Left lobe of liver (tissue), 2 donors: ENCODE data around the gene TNS1. TPM values are rescaled to one million over a fixed set of nuclear protein-coding genes. Genes with fewer than 3 reads are reported as not detected.

Source experiments
- ATAC-seq: fragments of 200-7000 bp; cut with Tn5 transposase; one replicate; pipeline ENCODE4 v1.9.1; 2020; ENCODE audit warnings: mild to moderate bottlenecking, moderate library complexity
- DNase-seq: peaks from one replicate; pipeline ENCODE4 v3.0.0-alpha.2; 2020; ENCODE audit warnings: low spot score
- total RNA-seq: library from RNA; stranded (reverse); gene quantifications from one replicate; pipeline ENCODE4 v1.2.1, GENCODE V29; 2021
- donor health status: DM: no; HTN: no; CAD: no; lungs with moderate emphysema.
- donor health status: DM: no; HTN: yes; CAD: no.

The TNS1 gene
- total RNA-seq, 1 donor from 2014 or later = 102 TPM

DNA sequence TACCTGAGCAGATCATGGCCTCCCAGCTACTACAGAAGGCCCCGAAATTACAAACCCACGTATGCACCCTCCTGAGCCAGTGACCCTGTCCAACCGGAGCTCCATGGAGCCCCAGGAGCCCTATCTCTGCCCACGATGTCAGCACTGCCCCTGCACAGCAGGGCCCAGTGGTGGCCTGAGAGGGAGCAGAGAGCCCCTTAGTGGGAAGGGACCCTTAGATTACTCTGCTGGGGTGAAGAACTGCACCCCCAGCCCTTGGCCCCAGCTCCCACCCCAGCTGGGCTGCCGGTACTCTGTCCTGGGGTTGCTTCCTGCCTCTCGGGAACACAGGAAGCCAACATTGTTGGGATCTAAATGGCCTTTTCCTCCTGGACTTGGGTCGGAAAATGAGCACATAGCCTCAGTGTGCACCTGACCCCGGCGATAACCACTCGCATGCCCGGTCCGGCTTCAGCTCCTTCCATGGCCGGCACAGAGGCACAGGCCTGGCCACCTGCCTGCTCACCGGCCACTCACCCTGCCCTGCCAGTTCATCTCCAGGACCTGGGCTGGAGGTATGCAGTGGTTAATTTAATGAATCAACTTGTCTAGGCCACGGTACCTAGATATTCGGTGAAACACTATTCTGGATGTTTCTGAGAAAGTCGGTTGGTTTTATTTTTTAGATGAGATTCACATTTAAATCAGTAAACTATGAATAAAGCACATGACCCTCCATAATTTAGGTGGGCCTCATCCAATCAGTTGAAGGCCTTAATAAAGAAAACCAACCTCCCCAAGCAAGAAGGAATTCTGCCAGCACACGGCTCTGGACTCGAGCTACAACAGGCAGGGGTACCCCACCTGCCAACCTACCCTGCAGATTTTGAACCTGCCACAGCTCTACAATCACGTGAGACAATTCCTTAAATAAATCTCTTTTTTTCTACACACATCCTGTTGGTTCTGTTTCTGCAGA lies 19.2 kb downstream of the TNS1 start:
- no peak for DNase-seq
- no peak for ATAC-seq

- DNase-seq = no peak
- ATAC-seq = no peak
These were observed 20.8 kb downstream of the TNS1 start for GRCh38 chr2:217981971-217982370.

GRCh38 chr2:217981084-217981730 lies 21.6 kb downstream of the TNS1 start:
- ATAC-seq = no peak
- DNase-seq = no peak

DNA sequence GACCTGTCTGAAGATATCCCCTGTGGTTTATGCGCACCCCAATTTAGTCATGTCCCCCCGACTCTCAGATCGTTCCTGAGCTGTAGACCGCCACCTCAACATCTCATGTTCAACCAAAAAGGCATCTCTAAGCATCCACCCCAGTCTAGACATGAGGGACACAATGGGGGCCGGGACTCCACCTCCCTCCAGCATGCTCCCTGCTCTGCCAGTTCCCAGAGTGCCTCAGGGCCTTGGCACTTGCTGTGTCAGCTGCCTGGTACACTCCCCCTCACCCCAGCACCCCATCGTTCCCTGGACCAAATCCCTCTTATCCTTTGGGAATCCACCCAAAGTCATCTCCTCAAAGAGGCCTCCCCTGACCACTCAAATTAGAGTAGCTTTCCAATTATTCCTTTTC lies 22.2 kb downstream of the TNS1 start:
- no peak for DNase-seq
- no peak for ATAC-seq

DNA sequence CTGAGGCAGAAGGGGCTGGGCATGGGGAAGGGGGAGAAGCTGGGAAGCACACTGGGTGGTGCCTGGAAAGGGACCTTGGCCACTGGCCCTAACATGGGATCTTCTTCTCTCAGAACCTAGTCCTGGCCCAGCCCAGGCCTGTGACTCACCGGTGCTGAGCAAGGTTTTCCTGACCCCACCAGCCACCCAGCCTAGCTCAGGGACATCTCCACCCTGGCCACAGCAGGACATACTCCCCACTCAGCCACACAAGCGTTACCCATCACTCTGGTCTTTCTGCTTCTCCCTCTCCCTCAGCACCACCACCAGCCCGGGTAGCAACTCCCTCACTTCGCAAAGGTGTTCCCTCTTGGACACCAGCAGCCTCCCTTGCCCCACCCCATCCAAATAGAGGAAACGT lies 22.8 kb downstream of the TNS1 start:
- DNase-seq (no peak), ATAC-seq (no peak)

DNA sequence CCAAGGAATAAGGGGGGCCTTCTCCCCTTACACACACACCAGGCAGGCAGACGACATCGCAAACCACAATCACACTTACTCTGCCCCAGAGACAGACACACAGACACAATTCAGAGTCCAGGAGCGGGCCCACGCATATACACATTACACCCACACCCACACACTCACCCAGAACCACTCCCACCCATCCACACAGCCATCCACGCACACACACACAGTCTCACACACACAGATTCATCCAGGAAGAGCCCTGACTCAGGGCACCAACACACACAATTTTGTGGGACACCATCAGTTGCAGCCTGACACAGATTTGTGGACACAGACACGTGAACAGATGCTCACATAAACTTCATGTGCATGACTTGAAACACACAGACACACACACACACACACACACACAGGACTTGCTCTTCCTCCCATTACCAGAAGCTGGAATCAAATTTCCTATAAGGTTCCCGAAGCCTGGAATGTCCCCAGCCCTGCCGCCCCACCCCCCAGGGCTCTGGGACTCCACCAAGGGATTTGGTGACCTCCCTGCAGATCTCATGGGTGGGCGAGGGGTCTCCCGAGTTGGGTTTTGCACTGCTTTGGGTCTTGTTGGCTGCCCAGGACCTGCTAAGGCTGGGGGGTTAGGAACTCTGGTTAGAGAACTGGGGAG lies 23.5 kb downstream of the TNS1 start:
- ATAC-seq = peak; percentile 13
- DNase-seq = no peak

GRCh38 chr2:217978536-217979150 lies 24.2 kb downstream of the TNS1 start:
- DNase-seq = no peak

GRCh38 chr2:217977840-217978535 lies 24.8 kb downstream of the TNS1 start:
- ATAC-seq = no peak

More at GRCh38 chr2:217978536-217979150, 24.2 kb downstream of the TNS1 start:
- peak; percentile 67 for ATAC-seq

GRCh38 chr2:217976301-217976700 lies 26.5 kb downstream of the TNS1 start:
- ATAC-seq (no peak), DNase-seq (no peak)

More at GRCh38 chr2:217977840-217978535, 24.8 kb downstream of the TNS1 start:
- DNase-seq = no peak

DNA sequence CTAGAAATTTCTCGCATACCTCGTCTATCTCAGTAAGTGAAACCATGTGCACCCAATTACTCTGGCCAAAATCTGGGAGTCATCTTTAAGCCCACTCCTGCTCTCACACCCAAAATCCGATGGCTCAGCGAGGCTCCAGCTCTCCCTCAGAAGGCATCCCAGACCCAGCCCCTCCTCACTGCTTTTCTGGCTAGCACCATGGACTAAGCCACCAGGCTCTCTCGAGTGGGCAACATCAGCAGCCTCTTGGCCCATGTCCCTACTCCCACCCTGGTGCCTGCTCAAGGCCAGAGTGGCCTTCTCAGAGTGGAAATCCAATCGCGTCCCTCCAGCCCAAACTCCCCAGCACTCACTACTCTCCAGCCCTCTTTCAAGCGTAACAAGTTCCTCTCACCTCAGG lies 27.2 kb downstream of the TNS1 start:
- DNase-seq (no peak), ATAC-seq (no peak)

DNA sequence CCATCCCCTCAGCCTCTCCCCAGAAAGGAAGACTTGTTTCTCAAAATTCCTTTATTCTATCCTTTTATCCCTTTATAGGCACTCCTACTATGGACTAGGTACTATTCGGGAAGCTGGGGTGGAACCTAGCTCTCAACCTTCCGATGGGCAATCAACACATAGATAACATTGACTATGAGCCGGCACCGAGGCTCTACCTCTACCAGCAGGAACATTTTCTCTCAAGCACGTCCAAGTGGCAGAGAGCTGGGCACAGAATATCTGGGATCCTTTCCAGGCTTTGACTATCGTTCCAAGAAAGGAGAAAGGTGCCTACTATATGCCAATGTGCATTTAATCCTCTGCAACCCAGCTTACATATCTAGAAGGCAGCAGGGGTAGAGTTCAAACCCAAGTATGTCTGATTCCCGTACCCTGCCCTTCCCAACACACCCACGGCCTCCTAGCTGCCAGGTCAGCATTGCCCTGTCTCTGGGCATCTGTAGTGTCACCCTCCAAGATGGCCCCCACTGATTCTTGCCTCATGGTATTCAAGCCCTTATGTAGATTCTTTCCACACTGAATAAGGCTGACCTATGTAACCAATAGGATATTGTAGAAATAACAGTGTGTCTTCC lies 28.3 kb downstream of the TNS1 start:
- DNase-seq = no peak
- peak; percentile 10 for ATAC-seq

- ATAC-seq = no peak
These were observed 29.6 kb downstream of the TNS1 start for GRCh38 chr2:217973008-217973787.

DNA sequence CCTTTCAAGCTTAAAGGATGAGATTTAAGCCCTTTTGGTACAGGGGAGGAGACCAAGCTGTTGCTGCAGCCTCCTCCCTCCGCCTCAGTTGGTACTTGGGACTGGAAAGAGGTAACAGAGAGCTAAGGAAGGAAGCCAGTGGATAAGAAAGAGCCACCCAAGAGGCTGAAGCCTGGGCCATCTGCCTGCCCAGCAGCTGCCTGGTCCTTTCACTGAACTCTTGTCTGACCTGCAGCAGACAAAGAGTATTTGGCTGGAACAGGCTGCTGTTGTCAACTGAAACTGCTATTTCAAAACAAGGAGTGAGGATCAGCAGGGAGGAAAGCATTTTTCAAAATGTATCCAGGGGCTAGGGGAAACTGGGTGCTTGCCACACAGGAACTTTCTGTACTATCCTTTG lies 30.3 kb downstream of the TNS1 start:
- no peak for DNase-seq
- peak; percentile 91 for ATAC-seq

More at GRCh38 chr2:217973008-217973787, 29.6 kb downstream of the TNS1 start:
- DNase-seq = no peak

- ATAC-seq (no peak), DNase-seq (no peak)
These were observed 30.8 kb downstream of the TNS1 start for GRCh38 chr2:217972037-217972436.

DNA sequence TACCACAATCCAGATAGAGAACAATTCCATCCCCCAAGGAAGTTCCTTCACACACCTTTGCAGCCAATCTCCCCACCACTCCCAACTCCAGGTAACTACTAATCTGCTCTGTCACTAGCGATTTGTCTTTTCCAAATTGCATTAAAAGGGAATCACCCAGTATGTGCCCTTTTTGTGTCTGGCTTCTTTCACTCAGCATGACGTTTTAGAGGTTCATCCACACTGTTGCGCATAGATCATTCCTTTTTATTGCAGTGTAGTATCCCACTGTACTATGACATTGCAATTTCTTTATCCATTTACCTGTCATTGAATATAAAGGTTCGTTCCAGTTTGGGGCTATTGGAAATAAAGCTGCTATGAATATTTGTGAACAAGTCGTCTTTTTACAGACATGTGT lies 31.6 kb downstream of the TNS1 start:
- ATAC-seq (no peak), DNase-seq (no peak)

- ATAC-seq (no peak), DNase-seq (no peak)
These were observed 32.6 kb downstream of the TNS1 start for GRCh38 chr2:217970206-217970605.

DNA sequence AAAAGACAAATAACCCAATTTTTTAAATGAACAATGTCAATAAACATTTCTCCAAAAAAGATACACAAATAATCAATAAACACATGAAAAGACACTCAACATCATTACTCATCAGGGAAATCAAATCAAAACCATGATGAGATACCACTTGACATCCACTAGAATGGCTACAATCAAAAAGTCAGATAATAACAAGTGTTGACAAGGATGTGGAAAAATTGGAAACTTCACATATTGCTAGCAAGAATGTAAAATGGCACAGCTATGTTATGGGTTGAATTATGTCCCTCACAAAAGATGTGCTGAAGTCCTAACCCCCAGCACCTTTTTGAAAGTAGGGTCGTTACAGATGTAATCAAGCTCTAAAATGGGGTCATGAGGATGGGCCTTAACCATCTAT lies 33.2 kb downstream of the TNS1 start:
- ATAC-seq (no peak), DNase-seq (no peak)

DNA sequence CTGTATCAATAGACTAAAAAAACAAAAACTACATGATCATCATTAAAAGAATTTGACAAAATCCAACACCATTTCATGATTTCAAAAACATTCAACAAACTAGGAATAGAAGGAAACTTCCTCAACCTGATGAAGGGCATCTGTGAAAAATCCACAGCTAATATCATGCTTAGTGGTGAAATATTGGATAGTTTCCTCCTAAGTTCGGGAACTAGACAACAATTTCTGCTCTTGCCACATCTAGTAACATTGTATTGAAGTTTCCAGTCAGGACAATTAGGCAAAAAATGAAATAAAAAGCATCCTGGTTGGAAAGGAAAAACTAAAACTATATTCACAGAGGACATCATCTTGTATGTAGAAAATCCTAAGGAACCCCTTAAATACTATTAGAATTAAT lies 34.8 kb downstream of the TNS1 start:
- ATAC-seq (no peak), DNase-seq (no peak)

- DNase-seq (no peak), ATAC-seq (no peak)
These were observed 36.2 kb downstream of the TNS1 start for GRCh38 chr2:217966423-217967070.
